GM12878 (cell line): ENCODE measurements around the gene PMM2. TPM values are rescaled to one million over a fixed set of nuclear protein-coding genes. Genes with fewer than 3 reads are reported as not detected.

ENCODE experiments used
- ATAC-seq: fragments of 200-7000 bp; cut with Tn5 transposase; 3 replicates; pipeline ENCODE4 v1.9.1; 2020; ENCODE audit warnings: mild to moderate bottlenecking, moderate library complexity
- BruUV-seq: library from RNA; stranded (reverse); fragments of 400-500 nt; replicated peaks from 2 replicates; lab custom pipeline; 2021; lab: Mats Ljungman, UMichigan
- CTCF ChIA-PET: fragments of 300-600 bp; sonication (Branson Sonifier 250); formaldehyde crosslinking; extraction: SDS; loops from one replicate; lab custom pipeline; 2021; ENCODE audit warnings: inconsistent platforms; lab: Yijun Ruan, JAX
- POLR2A ChIA-PET: fragments of 350-600 bp; formaldehyde crosslinking; extraction: SDS; loops from one replicate; lab custom pipeline; 2021; ENCODE audit warnings: inconsistent platforms; lab: Charles Lee
- RAD21 ChIA-PET: fragments of 300-600 bp; sonication (Branson Sonifier 250); formaldehyde crosslinking; loops from one replicate; lab custom pipeline; 2023; ENCODE audit warnings: antibody characterized with exemption; ENCODE audit not compliant: unreplicated experiment; lab: Charles Lee
- SMC1A ChIA-PET: fragments of 300-600 bp; sonication (Branson Sonifier 250); formaldehyde crosslinking; loops from one replicate; lab custom pipeline; 2023; ENCODE audit not compliant: unreplicated experiment, uncharacterized antibody; lab: Charles Lee
- DNase-seq: peaks from one replicate; pipeline ENCODE4 v3.0.0-alpha.2; 2011; ENCODE audit warnings: low read depth, low spot score
- FAIRE-seq: peaks from 3 replicates; lab custom pipeline; 2011; peaks lifted over from hg19 to GRCh38; lab: Jason Lieb, UNC
- H2AFZ ChIP-seq: 2 replicates; pipeline ENCODE4 v1.6.0; 2011; ENCODE audit warnings: low read depth, low read length, control low read depth; ENCODE audit not compliant: control insufficient read depth
- H3K27ac ChIP-seq: 2 replicates; pipeline ENCODE4 v1.5.1; 2011; ENCODE audit warnings: control low read depth; ENCODE audit not compliant: control insufficient read depth, insufficient read depth
- H3K27me3 ChIP-seq, 2 experiments: replicated peaks in 1 of 2; 2 replicates each; pipeline versions ENCODE4 v1.6.0 to v1.6.1; 2011; ENCODE audit warnings: low read length in 1 of 2; ENCODE audit not compliant: control insufficient read depth in 2 of 2, insufficient read depth in 2 of 2
- H3K36me3 ChIP-seq, 2 experiments: 2 replicates each; pipeline ENCODE4 v1.5.1; 2011; ENCODE audit warnings: low read length in 1 of 2; ENCODE audit not compliant: control insufficient read depth in 2 of 2, insufficient read depth in 2 of 2
- H3K4me1 ChIP-seq: 2 replicates; pipeline ENCODE4 v1.6.1; 2011; ENCODE audit warnings: mild to moderate bottlenecking, low read length, moderate library complexity, mixed read lengths; ENCODE audit not compliant: control insufficient read depth, insufficient read depth
- H3K4me2 ChIP-seq: 2 replicates; pipeline ENCODE4 v1.6.0; 2011; ENCODE audit warnings: control low read depth; ENCODE audit not compliant: control insufficient read depth, insufficient read depth
- H3K4me3 ChIP-seq: fragments of 200-600 bp; sonication (generic); 2 replicates; pipeline ENCODE4 v1.5.1; 2016
- H3K79me2 ChIP-seq: 2 replicates; pipeline ENCODE4 v1.6.0; 2011; ENCODE audit warnings: low read length; ENCODE audit not compliant: control insufficient read depth, insufficient read depth
- H3K9ac ChIP-seq: 2 replicates; pipeline ENCODE4 v1.8.0; 2011; ENCODE audit warnings: low read length, control low read depth, mixed read lengths; ENCODE audit not compliant: control insufficient read depth, insufficient read depth
- H3K9me3 ChIP-seq: replicated peaks from 3 replicates; pipeline ENCODE4 v1.5.1; 2011; ENCODE audit warnings: mild to moderate bottlenecking, low read length; ENCODE audit not compliant: control insufficient read depth, insufficient read depth
- H4K20me1 ChIP-seq: 2 replicates; pipeline ENCODE4 v1.6.0; 2011; ENCODE audit not compliant: control insufficient read depth, insufficient read depth
- BCL3 ChIP-seq: IDR thresholded peaks from 2 replicates; pipeline ENCODE4 v1.6.1; 2011; ENCODE audit warnings: borderline replicate concordance, low read depth, mild to moderate bottlenecking, moderate library complexity, low read length; ENCODE audit not compliant: insufficient read depth, poor library complexity, severe bottlenecking
- BMI1 ChIP-seq: fragments of 450-650 bp; IDR thresholded peaks from 2 replicates; pipeline ENCODE4 v1.6.1; 2016; ENCODE audit warnings: mild to moderate bottlenecking, moderate library complexity, borderline replicate concordance
- ESRRA ChIP-seq: IDR thresholded peaks from 2 replicates; pipeline ENCODE4 v1.6.1; 2012; ENCODE audit warnings: mild to moderate bottlenecking, low read length, improper control_type of control experiment
- WGBS: methylation state at CpG from one replicate; pipeline ENCODE4 v1.1.6; 2016; ENCODE audit warnings: low lambda C conversion rate; ENCODE audit not compliant: insufficient replicate concordance, insufficient coverage; ENCODE audit errors: missing lambda C conversion rate; 5-methylcytosine and 5-hydroxymethylcytosine counted together
- in situ Hi-C: fragments of 300-500 bp; cut with MboI; formaldehyde crosslinking; loops from 9 replicates; pipeline ENCODE4 v1.14.3; 2018; ENCODE audit warnings: mixed read lengths
- intact Hi-C: fragments of 100-400 bp; cut with micrococcal nuclease; formaldehyde crosslinking; loops from one replicate; pipeline ENCODE4 v1.14.2; 2022; ENCODE audit not compliant: unreplicated experiment
- polyA plus RNA-seq, 11 experiments: library from polyadenylated mRNA; depleted of rRNA in 4 of 11; unstranded in 6 of 11; stranded (reverse) in 5 of 11; fragments of >200 nt; fragmentation: Nextera tagmentation in 4 of 11; fragmentation: Illumina TruSeq in 1 of 11; extraction: Ambion mirVana in 4 of 11; extraction: Trizol in 1 of 11; gene quantifications; 1 replicate in 1 of 11; 2 replicates in 10 of 11; pipeline versions ENCODE4 v1.2.1 to v1.2.3, GENCODE V29; 2011 to 2016; ENCODE audit warnings: inconsistent platforms in 2 of 11, missing spikeins in 2 of 11, low read depth in 1 of 11
- total RNA-seq, 4 experiments: library from RNA; depleted of rRNA in 3 of 4; stranded (reverse); fragments of >200 nt in 3 of 4; fragmentation: Illumina TruSeq in 1 of 4; extraction: Trizol in 1 of 4; gene quantifications; 2 replicates each; pipeline versions ENCODE4 v1.2.1 to v1.2.3, GENCODE V29; 2013 to 2021

PMM2 gene
- total and polyA plus RNA-seq, 10 of the 15 experiments (the other 5 are each of a cell fraction or from before 2014, with no cell fraction given): 22.6 to 69.4 (median 52.3) TPM

GRCh38 chr16:8886593-8887430 is 89.2 kb downstream of the PMM2 start:
- in situ Hi-C loops: no loop called here
- H3K9me3 ChIP-seq: peaks cover 3% of the 10 kb centered on the region; the same call in 2 of the 3 replicates
- H3K4me2 ChIP-seq: no peak overlapping the region
- ATAC-seq (no peak), DNase-seq (no peak), FAIRE-seq (no peak)
- BruUV-seq: no TSS peak
- no peak overlapping the region for H3K9ac ChIP-seq
- SMC1A ChIA-PET: interaction anchor here (0.6 to 1.5 kb wide), 2 partner anchors 9 to 16 kb away, joined by 3 read pairs; no protein-coding TSS in a partner anchor
- no peak overlapping the region for H2AFZ ChIP-seq
- H3K79me2 ChIP-seq: peaks cover 10% of the 10 kb centered on the region
- RAD21 ChIA-PET: interaction anchor here (0.8 to 1.3 kb wide), 2 partner anchors 50 to 248 kb away, joined by 3 read pairs; no protein-coding TSS in a partner anchor
- H3K36me3 ChIP-seq: peaks cover 11 to 25% of the 10 kb centered on the region in 2 experiments
- WGBS: 77% methylated on average over 19 of the region's 19 CpGs
- no peaks in the 10 kb centered on the region for H4K20me1 ChIP-seq
- POLR2A ChIA-PET: interaction anchor here (0.6 kb wide), 2 partner anchors 50 to 87 kb away, joined by 3 to 4 read pairs; no protein-coding TSS in a partner anchor
- no peaks in the 10 kb centered on the region for H3K27me3 ChIP-seq
- intact Hi-C loops: no loop called here
- H3K27ac ChIP-seq: no peak overlapping the region
- TF ChIP-seq BMI1 (no peak), ESRRA (no peak), BCL3 (peak; percentile 29)
- CTCF ChIA-PET: interaction anchor here (1.0 kb wide), 1 partner anchor 49 kb away, joined by 4 read pairs; no protein-coding TSS in a partner anchor
- no peak overlapping the region for H3K4me3 ChIP-seq
- H3K4me1 ChIP-seq: peaks cover 18% of the 10 kb centered on the region
